Right hindlimb (tissue), 1 donor: Measurements from ENCODE around the gene TTC21A.
A peak's percentile ranks its signal among the peaks of the same experiment; 100 is the strongest.

Source experiments
- DNase-seq: peaks from one replicate; pipeline ENCODE4 v3.0.0-alpha.2; 2018

The TTC21A gene

GRCh38 chr3:39140341-39140971 lies 33.0 kb downstream of the TTC21A start:
- DNase-seq = no peak

- no peak for DNase-seq
These were observed 33.9 kb downstream of the TTC21A start for GRCh38 chr3:39141171-39141995.

GRCh38 chr3:39142067-39142466 lies 34.6 kb downstream of the TTC21A start:
- no peak for DNase-seq

GRCh38 chr3:39143051-39143885 lies 35.8 kb downstream of the TTC21A start:
- DNase-seq = no peak

GRCh38 chr3:39144095-39144747 lies 36.7 kb downstream of the TTC21A start:
- DNase-seq = no peak

- no peak for DNase-seq
These were observed 37.4 kb downstream of the TTC21A start for GRCh38 chr3:39144748-39145380.

- no peak for DNase-seq
These were observed 38.6 kb downstream of the TTC21A start for GRCh38 chr3:39146083-39146501.

- peak; percentile 84 for DNase-seq
These were observed 39.4 kb downstream of the TTC21A start for GRCh38 chr3:39146611-39147591.

GRCh38 chr3:39147711-39148434 lies 40.4 kb downstream of the TTC21A start:
- DNase-seq = peak; percentile 60

- DNase-seq = no peak
These were observed 41.1 kb downstream of the TTC21A start for GRCh38 chr3:39148435-39149058.

GRCh38 chr3:39149059-39149455 lies 41.6 kb downstream of the TTC21A start:
- no peak for DNase-seq

GRCh38 chr3:39149498-39150147 lies 42.1 kb downstream of the TTC21A start:
- no peak for DNase-seq

- DNase-seq = no peak
These were observed 42.8 kb downstream of the TTC21A start for GRCh38 chr3:39150148-39150802.

- peak; percentile 88 for DNase-seq
These were observed 43.5 kb downstream of the TTC21A start for GRCh38 chr3:39150803-39151631.

GRCh38 chr3:39153977-39154279 lies 46.4 kb downstream of the TTC21A start:
- DNase-seq = no peak

- no peak for DNase-seq
These were observed 47.0 kb downstream of the TTC21A start for GRCh38 chr3:39154280-39155021.

GRCh38 chr3:39156421-39156820 lies 48.9 kb downstream of the TTC21A start:
- no peak for DNase-seq
